HG02759 (cell line): ENCODE results near the gene PTN.

Experiments used
- ATAC-seq: cut with Tn5 transposase; IDR thresholded peaks from one replicate; pipeline ENCODE4 v1.9.1; 2021; ENCODE audit warnings: mild to moderate bottlenecking, moderate library complexity; ENCODE audit not compliant: unreplicated experiment

The PTN gene

DNA sequence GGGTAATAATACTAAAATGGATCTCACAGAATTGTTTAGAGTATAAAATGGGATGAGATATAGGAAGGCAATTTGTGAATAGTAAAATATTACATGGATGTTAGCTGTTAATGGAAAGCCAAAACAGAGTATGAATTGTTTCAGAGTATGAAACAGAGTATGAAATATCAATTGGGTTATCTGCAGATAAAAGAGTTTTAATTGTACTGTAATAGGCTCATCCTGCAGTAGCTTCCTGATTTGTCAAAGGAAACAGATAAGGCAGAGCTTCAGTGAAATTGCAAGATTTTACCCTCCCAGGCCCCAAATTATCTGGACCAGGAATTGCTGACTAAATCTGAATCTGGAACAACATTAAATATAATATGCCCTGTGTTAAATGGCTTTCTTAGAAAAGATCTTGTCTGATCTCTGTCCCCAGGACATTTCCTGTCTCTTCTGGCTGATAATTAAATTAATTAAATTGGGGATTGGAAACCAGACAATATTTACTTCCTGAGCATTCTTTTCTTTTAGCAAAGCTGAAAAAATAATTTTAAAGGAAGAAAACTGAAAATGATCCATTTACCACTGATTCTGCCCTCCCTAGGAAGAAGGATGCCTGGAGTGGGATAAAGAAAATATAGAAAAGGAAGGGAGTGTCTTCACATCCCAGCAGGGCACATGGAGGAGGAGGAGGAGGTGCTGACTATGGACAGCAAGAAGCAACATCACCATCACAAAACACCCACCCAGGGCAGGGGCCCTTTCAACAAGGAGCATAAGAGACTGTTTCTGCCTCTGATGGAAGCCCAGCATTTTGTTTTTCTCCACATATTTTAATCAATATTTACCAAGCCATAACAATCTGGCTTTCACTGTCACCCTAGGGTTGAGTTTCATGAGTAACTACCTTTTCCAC is 18.5 kb downstream of the PTN start:
- ATAC-seq = no peak

- no peak for ATAC-seq
These were observed 26.7 kb downstream of the PTN start for GRCh38 chr7:137316648-137317353.

- ATAC-seq = no peak
These were observed 30.3 kb downstream of the PTN start for GRCh38 chr7:137313201-137313600.

DNA sequence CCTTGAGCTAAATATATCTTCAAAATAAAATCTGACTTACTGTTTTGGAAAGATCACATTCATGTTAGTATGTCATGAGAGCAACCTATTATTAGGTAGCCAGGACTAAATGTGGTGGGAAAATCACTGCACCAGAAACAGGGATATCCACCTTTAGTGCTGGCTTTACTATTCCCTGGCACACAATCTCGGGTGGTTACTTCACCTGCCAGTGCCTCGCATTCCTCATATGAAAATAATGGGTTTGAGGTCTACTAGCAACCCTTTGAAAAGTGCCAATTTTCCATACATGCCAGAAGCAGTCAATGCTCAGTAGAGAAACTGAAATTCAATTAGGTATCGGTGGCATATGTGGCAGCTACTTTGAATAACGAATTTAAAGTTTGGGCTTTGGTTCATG is 36.8 kb downstream of the PTN start:
- ATAC-seq = no peak

DNA sequence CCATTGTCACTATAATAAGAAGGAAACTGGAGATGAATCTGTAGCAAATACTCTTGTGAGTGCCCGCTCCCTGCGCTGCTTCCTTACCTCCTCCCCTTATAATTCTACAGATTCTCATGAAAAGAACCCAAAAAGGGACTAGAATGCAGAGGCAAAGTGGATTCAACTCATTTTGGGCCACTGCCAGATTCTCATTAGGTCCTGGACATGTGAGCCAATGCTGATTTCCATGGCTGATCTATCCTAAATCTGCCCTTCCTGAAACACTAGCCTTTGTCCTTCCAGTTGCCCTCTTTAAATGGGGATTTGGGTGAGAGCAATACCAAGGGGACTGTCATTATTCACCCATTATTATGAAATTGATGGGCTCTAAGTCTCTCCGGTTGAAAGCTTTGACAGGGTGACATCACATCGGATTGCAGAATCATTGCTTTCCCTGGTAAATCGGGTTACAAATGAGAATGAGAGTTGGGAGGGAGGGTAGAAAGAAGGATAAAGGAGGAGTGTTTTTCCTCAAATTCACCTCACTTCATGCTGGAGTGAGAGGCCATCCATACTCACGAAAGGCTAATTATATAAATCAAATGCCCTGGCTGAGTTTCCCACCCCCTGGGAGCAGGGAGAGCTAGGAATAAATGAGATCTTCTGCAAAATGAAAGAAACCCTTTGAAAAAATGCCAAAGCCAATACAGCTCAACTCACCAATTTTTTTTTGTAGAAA is 37.5 kb downstream of the PTN start:
- ATAC-seq = no peak

- no peak for ATAC-seq
These were observed 38.8 kb downstream of the PTN start for GRCh38 chr7:137304624-137305235.

- ATAC-seq = no peak
These were observed 39.4 kb downstream of the PTN start for GRCh38 chr7:137304165-137304564.

DNA sequence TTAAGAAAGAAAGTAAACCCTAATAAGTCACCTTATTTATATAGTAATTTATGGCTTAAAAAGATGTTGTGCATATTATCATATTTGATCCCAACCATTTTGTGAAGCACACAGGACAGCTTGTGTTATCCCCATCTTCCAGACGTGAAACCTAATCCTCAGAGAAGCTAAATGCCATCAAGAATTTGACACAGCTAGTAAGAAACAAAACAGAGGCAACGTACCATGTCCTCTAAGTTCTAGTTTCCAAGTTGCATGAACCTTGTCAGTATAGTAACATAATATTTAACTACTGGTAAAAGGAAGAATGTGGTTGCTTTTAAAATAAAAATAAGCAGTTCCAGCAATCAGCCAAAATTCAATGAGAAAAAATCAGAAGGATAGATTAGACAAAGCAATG is 41.5 kb downstream of the PTN start:
- no peak for ATAC-seq

DNA sequence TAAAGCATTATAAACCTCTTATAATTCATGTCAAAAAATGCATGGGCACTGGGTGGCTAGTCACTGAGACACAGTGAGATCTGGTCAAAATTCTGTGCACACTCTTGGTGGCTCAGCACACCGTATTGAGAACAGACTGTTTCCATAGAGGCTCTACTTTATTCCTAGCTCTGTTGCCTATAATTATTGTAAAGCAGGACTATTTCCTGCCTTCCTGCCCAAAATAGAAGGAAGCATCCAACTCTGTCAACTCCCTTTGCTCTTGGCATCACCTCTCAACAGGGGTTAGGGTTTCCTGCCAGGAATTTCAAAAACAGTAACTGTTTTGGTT is 45.1 kb downstream of the PTN start:
- no peak for ATAC-seq

GRCh38 chr7:137297551-137298463 is 45.7 kb downstream of the PTN start:
- no peak for ATAC-seq

DNA sequence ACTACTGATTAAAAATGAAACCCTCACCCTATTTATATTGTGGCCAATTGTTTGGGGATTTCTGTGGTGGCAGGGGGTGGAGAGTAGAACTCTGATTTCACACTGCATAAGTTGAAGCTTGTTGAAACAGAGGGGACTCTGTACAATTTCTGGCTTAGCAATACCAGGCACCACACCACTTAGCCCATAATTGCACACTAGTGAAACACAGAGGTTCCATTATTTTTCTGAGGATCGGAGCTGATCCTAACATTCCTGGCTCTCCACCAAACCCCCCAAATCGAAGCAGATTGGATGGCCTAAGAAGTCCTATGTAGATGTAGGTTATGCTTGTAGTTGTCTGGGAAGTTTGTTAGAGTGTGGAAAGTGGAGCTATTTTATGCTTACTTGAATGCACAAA is 47.0 kb downstream of the PTN start:
- no peak for ATAC-seq

- no peak for ATAC-seq
These were observed 47.7 kb downstream of the PTN start for GRCh38 chr7:137295739-137296324.

- ATAC-seq = no peak
These were observed 54.4 kb downstream of the PTN start for GRCh38 chr7:137289101-137289500.

DNA sequence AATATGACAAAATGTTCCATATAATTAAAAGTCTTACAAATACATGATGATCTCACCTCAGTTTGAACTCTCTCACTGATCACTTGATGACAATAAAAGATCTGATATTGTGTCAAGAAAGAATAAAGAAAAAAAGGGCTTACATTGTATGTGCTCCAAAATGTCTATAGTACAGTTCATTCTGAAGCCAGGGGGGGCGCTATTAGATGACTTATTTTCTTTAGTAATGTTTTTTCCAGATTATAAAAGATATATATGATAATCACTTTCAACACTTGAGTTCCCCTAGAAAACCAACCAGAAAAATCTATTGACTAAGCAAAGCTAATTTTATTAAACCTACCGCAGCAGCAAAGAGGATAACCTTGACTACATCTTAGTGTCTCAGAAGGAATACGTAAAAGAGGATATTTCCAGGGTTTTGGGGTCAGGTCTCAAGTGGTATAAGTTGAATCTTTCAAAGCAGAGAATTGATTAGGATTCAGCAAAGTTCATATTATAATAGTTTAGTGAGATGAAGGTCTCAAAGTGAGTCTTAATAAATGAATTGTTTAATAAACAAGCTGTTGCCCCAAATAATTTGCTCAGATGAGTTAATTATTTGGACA is 55.8 kb downstream of the PTN start:
- no peak for ATAC-seq

DNA sequence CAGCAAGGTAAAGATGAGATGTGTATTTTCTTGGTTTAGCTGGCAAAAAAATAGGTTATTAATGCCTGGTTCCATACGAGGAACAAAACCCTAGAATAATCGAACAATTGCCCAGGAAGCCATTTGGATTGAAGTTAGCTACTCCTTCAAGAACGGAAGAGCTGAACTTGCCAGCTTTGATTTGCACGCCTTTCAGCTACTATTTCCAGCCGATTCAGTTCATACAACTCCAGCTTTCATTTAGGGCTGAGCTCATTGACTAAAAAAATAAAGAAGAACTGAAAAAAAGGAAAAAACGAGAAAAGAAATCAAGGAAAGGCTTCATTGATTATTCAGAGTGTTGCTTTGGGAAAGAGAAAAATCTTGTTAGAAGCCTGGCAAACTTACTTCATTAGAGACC is 60.4 kb downstream of the PTN start:
- ATAC-seq = no peak

- ATAC-seq = no peak
These were observed 61.5 kb downstream of the PTN start for GRCh38 chr7:137282043-137282442.

- no peak for ATAC-seq
These were observed 67.3 kb downstream of the PTN start for GRCh38 chr7:137276189-137276588.

- ATAC-seq = no peak
These were observed 71.3 kb downstream of the PTN start for GRCh38 chr7:137272249-137272648.

DNA sequence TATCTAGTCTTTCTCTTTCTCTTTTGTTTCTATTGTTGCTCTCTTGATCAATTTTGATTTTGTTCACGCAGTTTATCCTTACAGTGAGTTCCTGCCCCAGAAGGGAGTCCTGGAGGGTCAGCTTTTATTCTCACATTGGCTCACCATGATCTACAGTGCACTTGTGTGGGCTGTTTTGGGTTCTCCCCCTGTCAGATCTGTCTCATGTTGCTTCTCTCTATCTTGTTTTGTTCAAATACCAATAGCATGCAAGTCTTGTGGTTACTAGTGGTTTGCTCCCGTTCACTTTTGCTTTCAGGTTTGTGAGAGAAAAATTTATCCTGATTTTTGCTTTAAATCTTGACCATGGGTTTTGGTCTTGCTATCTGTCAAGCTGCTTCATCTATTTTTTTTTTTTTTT is 74.3 kb downstream of the PTN start:
- no peak for ATAC-seq
